NCI-H748 treated with DMSO at 0.1 percent for 48 hours (cell line): Measurements from ENCODE around the gene ZMIZ1.

Source experiments
- DNase-seq: peaks from one replicate; lab custom pipeline; 2025; lab: John Stamatoyannopoulos, UW

Gene ZMIZ1

GRCh38 chr10:79246209-79246581 lies 177.4 kb downstream of the ZMIZ1 start:
- no peak for DNase-seq

GRCh38 chr10:79246606-79247275 lies 178.0 kb downstream of the ZMIZ1 start:
- no peak for DNase-seq

- no peak for DNase-seq
Observed at GRCh38 chr10:79247373-79248137, 178.8 kb downstream of the ZMIZ1 start.

GRCh38 chr10:79248341-79249185 lies 179.8 kb downstream of the ZMIZ1 start:
- no peak for DNase-seq

- no peak for DNase-seq
Observed at GRCh38 chr10:79249186-79250121, 180.7 kb downstream of the ZMIZ1 start.

GRCh38 chr10:79250259-79250658 lies 181.5 kb downstream of the ZMIZ1 start:
- no peak for DNase-seq

GRCh38 chr10:79252450-79252849 lies 183.7 kb downstream of the ZMIZ1 start:
- DNase-seq = no peak

- no peak for DNase-seq
Observed at GRCh38 chr10:79252971-79253370, 184.2 kb downstream of the ZMIZ1 start.

GRCh38 chr10:79253704-79254103 lies 184.9 kb downstream of the ZMIZ1 start:
- DNase-seq = no peak

GRCh38 chr10:79254333-79255006 lies 185.7 kb downstream of the ZMIZ1 start:
- DNase-seq = no peak

GRCh38 chr10:79255007-79255507 lies 186.3 kb downstream of the ZMIZ1 start:
- no peak for DNase-seq

- DNase-seq = no peak
Observed at GRCh38 chr10:79256264-79256806, 187.6 kb downstream of the ZMIZ1 start.

GRCh38 chr10:79258894-79259293 lies 190.1 kb downstream of the ZMIZ1 start:
- no peak for DNase-seq

GRCh38 chr10:79259834-79260233 lies 191.1 kb downstream of the ZMIZ1 start:
- no peak for DNase-seq

GRCh38 chr10:79260811-79261740 lies 192.3 kb downstream of the ZMIZ1 start:
- DNase-seq = no peak

GRCh38 chr10:79262131-79262530 lies 193.4 kb downstream of the ZMIZ1 start:
- DNase-seq = no peak

GRCh38 chr10:79262959-79263746 lies 194.4 kb downstream of the ZMIZ1 start:
- no peak for DNase-seq

- no peak for DNase-seq
Observed at GRCh38 chr10:79263939-79264338, 195.2 kb downstream of the ZMIZ1 start.

GRCh38 chr10:79264942-79265341 lies 196.2 kb downstream of the ZMIZ1 start:
- DNase-seq = no peak
